Measurements from ENCODE around the gene TSEN2.

The TSEN2 gene

DNA sequence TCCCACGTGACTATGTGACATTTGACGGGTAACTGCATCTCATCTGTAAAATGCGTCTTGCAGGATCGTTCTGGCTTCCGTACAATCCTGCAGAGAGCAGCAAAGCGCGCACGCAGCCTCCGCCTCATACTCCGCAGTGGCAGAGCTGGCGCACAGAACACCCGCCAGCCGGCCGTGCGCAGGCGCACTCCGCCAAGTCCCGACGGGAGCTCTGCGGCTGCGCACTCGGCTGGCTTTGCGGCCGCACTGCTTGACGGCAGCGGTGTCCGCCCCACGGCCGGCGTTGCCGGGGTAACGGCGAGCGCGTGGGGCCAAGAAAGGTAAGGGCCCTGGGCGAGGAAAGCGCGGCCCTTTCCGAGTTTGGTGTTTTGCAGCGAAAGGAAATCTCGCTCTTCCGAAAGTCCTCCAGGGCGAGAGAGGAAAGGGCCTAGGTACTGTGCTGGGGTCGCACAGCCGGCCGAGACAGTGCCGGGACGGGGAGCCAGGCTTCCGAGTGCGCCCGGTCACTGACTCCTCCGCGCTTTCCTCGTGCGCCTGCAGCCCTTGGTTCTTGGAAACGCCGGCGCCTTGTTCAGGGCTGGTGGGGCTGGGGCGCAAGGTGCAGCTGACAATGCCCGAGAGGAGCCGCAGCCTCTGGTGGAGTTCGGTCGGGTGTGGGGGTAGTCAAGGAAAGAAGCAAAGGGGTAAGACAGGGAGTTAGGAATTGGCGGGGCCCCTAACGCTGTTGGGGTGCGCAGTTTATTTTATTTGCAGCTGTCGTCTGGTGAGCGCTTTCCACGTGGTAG lies at the start of gene TSEN2:
Gene TSEN2, plus strand, starts transcription at position 283 of the 785 bp plus-strand sequence. CDS start 5,321 bp downstream, outside the sequence.
- Histone ChIP-seq H3K36me3 (ENCODE audit: control insufficient read depth in 1 of 2, insufficient read depth in 2 of 2, low read length in 2 of 2) (no peaks in the 10 kb centered on the region), H3K4me3 (ENCODE audit: low read depth in 1 of 2, low read length in 2 of 2) (peak within 1 kb of the TSS; percentile 77 to 93), H3K9me3 (ENCODE audit: control insufficient read depth in 1 of 2, low read length in 2 of 2) (no peaks in the 10 kb centered on the region), H3K27ac (ENCODE audit: low read length) (peak within 1 kb of the TSS; percentile 74), H3K4me1 (ENCODE audit: control insufficient read depth in 1 of 2, insufficient read depth in 2 of 2, low read length in 2 of 2) (peaks cover 11 to 20% of the 10 kb centered on the region in 2 donors), H3K27me3 (ENCODE audit: low read depth, low read length) (no peaks in the 10 kb centered on the region)

DNA sequence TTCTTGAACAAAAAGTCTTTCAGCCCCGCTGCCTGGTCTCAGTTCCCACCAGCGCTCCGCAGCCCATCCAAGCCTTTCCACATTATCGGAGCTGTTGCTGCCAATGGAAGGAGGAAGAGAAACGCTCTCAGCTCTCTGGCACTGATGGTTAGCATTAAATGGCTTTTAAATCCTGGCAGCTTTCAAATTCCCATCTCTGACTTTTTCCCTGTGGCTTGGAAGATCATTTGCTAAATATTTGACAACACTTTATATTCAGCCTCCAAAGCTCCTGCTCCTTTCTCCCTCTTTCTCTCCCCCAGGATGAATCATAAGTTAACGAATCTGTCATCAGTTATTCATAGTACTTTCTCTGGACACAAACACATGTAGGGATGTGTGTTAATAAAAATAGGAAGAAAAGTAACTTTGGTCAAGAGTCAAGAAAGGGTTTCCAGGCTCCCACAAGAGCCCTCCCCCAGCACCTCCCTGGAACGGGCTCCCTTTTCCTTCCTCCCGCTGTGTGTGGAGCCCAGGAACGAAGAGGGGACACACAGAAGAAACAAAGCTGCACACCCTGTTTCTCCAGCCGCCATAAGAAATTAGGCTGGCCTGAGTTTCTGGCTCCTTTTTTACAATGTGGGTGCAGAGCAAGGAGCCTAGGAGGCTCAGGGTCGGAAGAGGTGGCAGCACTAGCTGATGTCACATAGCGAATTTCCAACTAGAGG lies 47.6 kb upstream of the TSEN2 start:
- no peak overlapping the region for H3K27ac ChIP-seq (ENCODE audit: low read length)
- H3K4me3 ChIP-seq (ENCODE audit: low read depth in 1 of 2, low read length in 2 of 2), result no peak overlapping the region
- H3K36me3 ChIP-seq (ENCODE audit: control insufficient read depth in 1 of 2, insufficient read depth in 2 of 2, low read length in 2 of 2), result no peaks in the 10 kb centered on the region
- H3K9me3 ChIP-seq (ENCODE audit: control insufficient read depth in 1 of 2, low read length in 2 of 2), result no peaks in the 10 kb centered on the region
- no peaks in the 10 kb centered on the region for H3K27me3 ChIP-seq (ENCODE audit: low read depth, low read length)
- H3K4me1 ChIP-seq (ENCODE audit: control insufficient read depth in 1 of 2, insufficient read depth in 2 of 2, low read length in 2 of 2), result peaks cover 0 to 6% of the 10 kb centered on the region in 2 donors

DNA sequence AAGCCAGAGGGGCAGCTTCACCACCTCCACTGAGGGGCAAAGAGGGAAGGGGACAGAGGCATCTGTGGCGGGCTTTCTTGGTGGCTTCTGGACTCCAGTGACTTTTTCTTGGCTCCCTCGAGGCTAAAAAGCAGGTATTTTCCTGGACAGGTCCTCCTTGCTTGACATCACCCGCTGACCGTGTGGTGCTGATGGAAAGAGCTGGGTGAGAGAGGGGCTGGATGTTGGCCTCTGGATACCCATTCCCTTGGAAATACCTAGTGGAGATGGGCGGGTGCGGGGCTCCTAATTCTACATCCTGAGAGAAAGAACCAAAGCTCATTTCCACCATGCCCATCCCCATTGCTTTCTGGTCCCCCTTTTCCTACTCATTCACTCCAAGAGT lies 47.1 kb upstream of the TSEN2 start:
- H3K27me3 ChIP-seq (ENCODE audit: low read depth, low read length), result no peaks in the 10 kb centered on the region
- H3K36me3 ChIP-seq (ENCODE audit: control insufficient read depth in 1 of 2, insufficient read depth in 2 of 2, low read length in 2 of 2), result no peaks in the 10 kb centered on the region
- H3K27ac ChIP-seq (ENCODE audit: low read length), result no peak overlapping the region
- no peaks in the 10 kb centered on the region for H3K9me3 ChIP-seq (ENCODE audit: control insufficient read depth in 1 of 2, low read length in 2 of 2)
- H3K4me3 ChIP-seq (ENCODE audit: low read depth in 1 of 2, low read length in 2 of 2), result no peak overlapping the region
- peaks cover 0 to 6% of the 10 kb centered on the region in 2 donors for H3K4me1 ChIP-seq (ENCODE audit: control insufficient read depth in 1 of 2, insufficient read depth in 2 of 2, low read length in 2 of 2)

DNA sequence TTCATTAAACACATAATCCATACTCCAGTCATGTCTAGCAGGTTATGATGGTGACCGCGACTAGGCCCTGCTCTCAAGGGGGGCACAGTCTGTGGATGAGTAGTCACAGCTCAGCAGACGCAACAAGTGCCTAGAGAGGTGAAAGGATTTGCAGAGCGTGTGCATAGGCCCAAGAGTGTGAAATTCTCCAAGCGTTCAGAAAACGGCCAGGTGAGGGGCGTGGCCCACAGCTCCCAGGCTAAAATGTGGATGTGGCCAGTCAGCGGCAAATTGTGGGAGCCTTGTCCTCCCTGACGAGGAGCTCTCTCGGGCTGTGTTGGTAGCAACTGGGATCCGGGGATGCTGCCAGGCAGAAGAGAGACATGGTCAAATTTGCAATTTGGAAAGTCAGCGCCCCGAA lies 46.4 kb upstream of the TSEN2 start:
- no peaks in the 10 kb centered on the region for H3K9me3 ChIP-seq (ENCODE audit: control insufficient read depth in 1 of 2, low read length in 2 of 2)
- H3K4me3 ChIP-seq (ENCODE audit: low read depth in 1 of 2, low read length in 2 of 2), result no peak overlapping the region
- no peaks in the 10 kb centered on the region for H3K27me3 ChIP-seq (ENCODE audit: low read depth, low read length)
- H3K27ac ChIP-seq (ENCODE audit: low read length), result no peak overlapping the region
- peaks cover 0 to 6% of the 10 kb centered on the region in 2 donors for H3K4me1 ChIP-seq (ENCODE audit: control insufficient read depth in 1 of 2, insufficient read depth in 2 of 2, low read length in 2 of 2)
- no peaks in the 10 kb centered on the region for H3K36me3 ChIP-seq (ENCODE audit: control insufficient read depth in 1 of 2, insufficient read depth in 2 of 2, low read length in 2 of 2)

DNA sequence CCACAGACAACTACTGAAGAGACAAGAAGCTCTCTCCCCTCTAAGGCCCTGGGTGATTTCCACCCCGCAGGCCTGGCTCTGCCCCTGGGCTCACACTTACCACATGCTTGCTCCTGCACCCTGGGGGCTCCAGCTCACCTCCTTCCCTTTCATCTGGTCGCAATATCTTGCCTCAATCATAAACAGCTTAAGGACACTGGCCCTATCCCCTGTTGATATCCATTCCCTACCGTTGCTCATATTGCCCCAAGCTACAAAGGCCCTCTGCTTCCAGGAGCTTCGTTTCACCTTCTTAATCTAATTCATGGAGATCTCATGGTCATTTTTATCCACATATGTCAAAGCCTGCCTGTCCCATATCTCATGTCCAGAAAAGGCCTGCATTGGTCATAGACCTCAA lies 46.0 kb upstream of the TSEN2 start:
- Histone ChIP-seq H3K4me1 (ENCODE audit: control insufficient read depth in 1 of 2, insufficient read depth in 2 of 2, low read length in 2 of 2) (peaks cover 0 to 6% of the 10 kb centered on the region in 2 donors), H3K36me3 (ENCODE audit: control insufficient read depth in 1 of 2, insufficient read depth in 2 of 2, low read length in 2 of 2) (no peaks in the 10 kb centered on the region), H3K27me3 (ENCODE audit: low read depth, low read length) (no peaks in the 10 kb centered on the region), H3K4me3 (ENCODE audit: low read depth in 1 of 2, low read length in 2 of 2) (no peak overlapping the region), H3K27ac (ENCODE audit: low read length) (no peak overlapping the region), H3K9me3 (ENCODE audit: control insufficient read depth in 1 of 2, low read length in 2 of 2) (no peaks in the 10 kb centered on the region)

DNA sequence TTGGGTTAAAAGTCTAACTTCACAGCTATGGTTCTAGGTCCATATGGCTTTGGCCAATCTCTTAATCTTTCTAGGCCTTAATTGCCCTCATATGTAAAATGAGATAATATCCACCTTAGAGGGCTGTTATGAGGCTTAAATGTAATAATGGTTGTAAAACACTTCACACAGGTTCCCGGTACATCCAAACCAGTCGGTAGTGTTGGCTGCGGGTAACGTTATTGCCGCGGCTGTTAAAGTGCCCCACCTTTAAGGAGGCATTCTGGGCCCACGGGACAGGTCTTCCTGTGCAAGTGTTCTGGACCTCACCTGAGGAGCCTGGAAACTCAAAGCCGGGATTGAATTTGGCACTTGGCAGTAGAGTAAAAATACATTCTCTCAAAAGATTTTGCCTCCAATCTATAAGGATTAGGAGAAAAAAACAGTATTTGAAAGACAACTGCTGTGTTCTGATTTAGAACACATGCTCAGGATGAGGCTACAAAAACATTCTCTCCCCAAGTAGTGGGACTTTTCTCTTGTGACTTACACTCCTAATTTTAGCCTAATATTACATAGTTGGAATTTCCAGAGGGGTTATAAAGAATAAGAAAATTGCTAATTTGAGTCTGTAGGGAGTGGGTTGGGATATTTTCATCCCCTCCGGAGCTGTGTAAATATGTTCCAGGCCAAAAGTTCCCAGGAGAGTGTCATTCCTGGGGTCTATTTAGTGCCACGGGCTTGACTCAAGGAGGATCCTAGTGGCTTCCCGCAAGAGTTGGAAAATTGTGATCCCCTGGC lies 44.9 kb upstream of the TSEN2 start:
- Histone ChIP-seq H3K4me3 (ENCODE audit: low read depth in 1 of 2, low read length in 2 of 2) (no peak overlapping the region), H3K36me3 (ENCODE audit: control insufficient read depth in 1 of 2, insufficient read depth in 2 of 2, low read length in 2 of 2) (no peaks in the 10 kb centered on the region), H3K4me1 (ENCODE audit: control insufficient read depth in 1 of 2, insufficient read depth in 2 of 2, low read length in 2 of 2) (peaks cover 0 to 6% of the 10 kb centered on the region in 2 donors), H3K27ac (ENCODE audit: low read length) (no peak overlapping the region), H3K27me3 (ENCODE audit: low read depth, low read length) (no peaks in the 10 kb centered on the region), H3K9me3 (ENCODE audit: control insufficient read depth in 1 of 2, low read length in 2 of 2) (no peaks in the 10 kb centered on the region)

DNA sequence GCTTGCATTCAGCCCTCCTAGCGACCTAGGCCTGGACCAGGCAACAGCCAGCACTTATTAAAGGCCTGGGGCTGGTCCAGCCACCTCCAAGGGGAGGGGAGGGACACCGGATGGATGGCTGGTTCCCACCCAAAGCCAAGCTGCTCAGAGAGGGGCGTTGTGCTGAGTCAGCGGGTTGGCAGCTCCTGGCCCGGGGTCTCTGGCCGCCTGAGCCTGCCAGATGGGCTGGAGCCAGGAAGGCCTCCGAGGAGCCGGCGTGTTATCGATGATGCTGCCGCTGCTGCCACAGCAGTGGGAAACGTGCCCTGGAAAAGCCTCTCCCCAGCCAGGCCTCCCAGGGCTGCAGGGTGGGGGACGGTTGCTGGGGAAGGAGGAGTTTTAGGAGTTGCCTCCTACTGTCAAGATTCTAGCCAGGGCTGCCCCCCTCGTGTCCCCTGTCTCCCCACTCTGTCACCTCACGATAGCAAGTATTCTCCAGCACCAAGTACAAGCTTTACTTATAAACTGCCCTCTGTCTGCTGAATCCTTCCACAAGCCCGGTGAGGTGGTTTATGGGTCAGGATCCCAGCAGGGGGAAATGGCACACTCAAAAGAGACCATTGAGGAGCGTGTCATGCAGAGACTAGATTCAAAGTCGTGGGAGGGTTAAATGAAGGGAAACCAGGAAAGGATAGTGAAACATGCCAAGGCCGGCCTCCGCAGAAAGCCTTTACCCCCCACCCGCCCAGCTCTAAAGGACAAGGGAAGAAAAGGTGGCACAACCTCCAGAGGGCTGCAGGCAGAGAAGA lies 43.2 kb upstream of the TSEN2 start:
- Histone ChIP-seq H3K27ac (ENCODE audit: low read length) (no peak overlapping the region), H3K36me3 (ENCODE audit: control insufficient read depth in 1 of 2, insufficient read depth in 2 of 2, low read length in 2 of 2) (no peaks in the 10 kb centered on the region), H3K27me3 (ENCODE audit: low read depth, low read length) (no peaks in the 10 kb centered on the region), H3K4me1 (ENCODE audit: control insufficient read depth in 1 of 2, insufficient read depth in 2 of 2, low read length in 2 of 2) (peaks cover 4 to 6% of the 10 kb centered on the region in 2 donors), H3K4me3 (ENCODE audit: low read depth in 1 of 2, low read length in 2 of 2) (no peak overlapping the region), H3K9me3 (ENCODE audit: control insufficient read depth in 1 of 2, low read length in 2 of 2) (no peaks in the 10 kb centered on the region)

DNA sequence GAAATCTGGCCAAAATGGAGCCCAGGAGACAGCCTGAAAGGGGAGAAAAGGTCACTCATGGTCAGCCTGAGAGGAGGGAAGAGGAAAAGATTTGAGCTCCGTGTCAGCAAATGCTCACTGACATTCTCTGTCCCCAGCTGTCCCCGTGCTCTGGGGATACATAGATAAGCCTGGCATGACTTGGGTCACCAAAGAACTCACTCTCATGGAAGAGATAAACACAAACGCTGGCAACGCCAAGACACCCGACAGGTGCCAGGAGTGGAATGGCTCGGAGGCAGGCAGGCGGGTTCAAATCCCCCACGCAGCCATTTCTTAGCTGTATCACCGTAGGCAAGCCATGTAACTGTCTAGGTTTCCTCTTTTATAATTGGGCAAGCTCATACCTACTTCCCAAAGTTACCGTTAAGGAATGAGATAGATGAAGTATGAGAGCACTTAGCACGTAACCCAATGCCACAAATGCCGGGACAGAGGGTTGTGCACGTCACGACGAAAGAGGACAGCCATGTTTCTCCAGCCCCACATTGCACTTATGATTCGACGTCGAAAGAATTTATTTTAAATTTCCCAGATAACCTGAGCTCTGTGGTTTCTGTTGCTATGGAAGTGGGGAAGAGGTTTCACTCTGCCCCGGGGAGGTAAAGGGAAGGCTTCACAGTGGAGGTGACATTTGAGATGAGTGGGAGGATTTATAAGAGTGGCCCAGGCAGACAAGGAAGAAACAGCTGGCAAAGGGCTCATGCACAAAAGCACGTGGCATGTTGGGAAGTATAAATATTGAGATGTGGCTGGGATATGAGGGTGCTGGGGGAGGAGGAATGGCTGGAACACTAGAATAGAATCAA lies 41.4 kb upstream of the TSEN2 start:
- no peak overlapping the region for H3K27ac ChIP-seq (ENCODE audit: low read length)
- H3K4me3 ChIP-seq (ENCODE audit: low read depth in 1 of 2, low read length in 2 of 2), result no peak overlapping the region
- H3K36me3 ChIP-seq (ENCODE audit: control insufficient read depth in 1 of 2, insufficient read depth in 2 of 2, low read length in 2 of 2), result no peaks in the 10 kb centered on the region
- H3K27me3 ChIP-seq (ENCODE audit: low read depth, low read length), result no peaks in the 10 kb centered on the region
- peaks cover 0 to 4% of the 10 kb centered on the region in 2 donors for H3K4me1 ChIP-seq (ENCODE audit: control insufficient read depth in 1 of 2, insufficient read depth in 2 of 2, low read length in 2 of 2)
- H3K9me3 ChIP-seq (ENCODE audit: control insufficient read depth in 1 of 2, low read length in 2 of 2), result no peaks in the 10 kb centered on the region

DNA sequence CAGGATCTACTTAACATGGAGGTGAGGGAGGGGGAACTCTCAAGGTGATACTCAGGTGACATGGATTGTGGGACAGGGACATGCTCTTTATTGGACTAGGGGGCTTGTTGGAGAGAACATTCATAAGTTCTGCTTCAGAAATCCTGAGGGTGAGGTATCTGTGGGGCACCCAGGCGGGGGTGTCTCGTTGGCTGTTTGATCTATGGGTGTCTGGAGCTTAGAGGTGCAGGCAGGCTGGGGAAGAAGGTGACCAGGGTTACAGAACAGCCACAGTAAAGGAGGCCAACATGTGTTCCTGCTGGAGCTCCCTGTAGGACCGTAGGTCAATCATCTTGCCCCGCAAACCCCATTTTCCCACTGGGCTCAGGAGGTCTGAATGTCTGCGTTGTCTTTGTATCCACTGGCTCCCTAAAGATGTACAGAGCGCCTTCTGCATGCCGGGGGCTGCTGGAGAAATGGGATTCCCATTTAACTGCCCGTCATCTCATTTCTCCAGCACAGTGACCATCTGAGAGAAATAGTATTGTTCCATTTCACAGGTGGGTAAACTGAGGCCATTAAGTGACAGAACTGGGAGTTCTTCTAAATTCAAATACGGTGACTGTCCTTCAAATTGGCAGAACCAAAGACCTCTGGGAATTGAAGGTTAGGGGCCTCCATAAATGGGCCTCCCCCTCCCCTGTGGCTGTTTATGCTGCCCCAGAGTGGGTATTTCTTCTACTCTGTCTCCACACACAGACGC lies 40.3 kb upstream of the TSEN2 start:
- H3K4me1 ChIP-seq (ENCODE audit: control insufficient read depth in 1 of 2, insufficient read depth in 2 of 2, low read length in 2 of 2), result peaks cover 0 to 4% of the 10 kb centered on the region in 2 donors
- H3K36me3 ChIP-seq (ENCODE audit: control insufficient read depth in 1 of 2, insufficient read depth in 2 of 2, low read length in 2 of 2), result no peaks in the 10 kb centered on the region
- no peak overlapping the region for H3K27ac ChIP-seq (ENCODE audit: low read length)
- no peaks in the 10 kb centered on the region for H3K9me3 ChIP-seq (ENCODE audit: control insufficient read depth in 1 of 2, low read length in 2 of 2)
- H3K4me3 ChIP-seq (ENCODE audit: low read depth in 1 of 2, low read length in 2 of 2), result no peak overlapping the region
- H3K27me3 ChIP-seq (ENCODE audit: low read depth, low read length), result no peaks in the 10 kb centered on the region

Measured in muscle layer of duodenum (tissue), 2 donors.